ENCODE data around the gene AHCYL1. TPM values are rescaled to one million over a fixed set of nuclear protein-coding genes. Genes with fewer than 3 reads are reported as not detected.

Gene AHCYL1
- total and polyA plus RNA-seq, 2 of the 8 experiments (the other 6 are each of a cell fraction or from before 2014, with no cell fraction given), result 64.5 to 95.9 TPM

DNA sequence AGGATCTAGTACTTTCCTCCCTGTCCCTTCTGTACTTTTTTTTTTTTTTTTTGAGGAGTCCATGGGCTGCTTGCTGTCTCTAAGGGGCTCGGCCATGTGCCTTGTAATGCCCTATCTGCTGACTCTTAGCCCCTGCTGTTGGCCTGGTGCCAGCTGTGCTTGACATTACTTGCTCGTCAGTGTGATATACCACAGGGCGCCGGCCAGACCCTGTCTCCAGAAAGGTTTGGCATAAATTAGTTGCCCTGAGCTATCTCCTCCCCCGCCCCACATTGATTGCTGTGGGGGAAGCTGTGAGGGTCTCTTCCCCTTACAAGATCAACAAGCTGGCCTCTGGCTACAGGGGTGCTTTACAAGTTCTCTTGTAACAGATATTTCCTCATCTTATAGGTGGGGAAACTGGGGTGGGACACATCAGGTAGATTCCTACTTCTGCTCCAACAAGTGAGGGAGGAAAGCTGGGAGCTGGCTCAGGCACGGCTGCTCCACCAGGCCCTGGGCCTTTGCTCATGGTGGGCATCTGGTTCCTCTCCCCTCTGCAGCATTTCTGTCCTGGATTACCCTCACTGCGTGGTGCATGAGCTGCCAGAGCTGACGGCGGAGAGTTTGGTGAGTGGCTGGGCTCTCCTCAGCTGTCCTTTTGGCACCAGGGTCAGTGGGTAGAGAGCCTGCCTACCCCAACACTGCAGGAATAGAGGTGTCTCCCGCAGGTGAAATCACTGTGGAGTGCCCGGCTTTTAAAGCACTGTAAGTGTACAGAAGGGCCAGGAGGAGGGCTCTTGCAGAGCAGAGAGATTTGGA lies 65.4 kb downstream of the AHCYL1 start (continued):
- TF ChIP-seq, protein P1, sequence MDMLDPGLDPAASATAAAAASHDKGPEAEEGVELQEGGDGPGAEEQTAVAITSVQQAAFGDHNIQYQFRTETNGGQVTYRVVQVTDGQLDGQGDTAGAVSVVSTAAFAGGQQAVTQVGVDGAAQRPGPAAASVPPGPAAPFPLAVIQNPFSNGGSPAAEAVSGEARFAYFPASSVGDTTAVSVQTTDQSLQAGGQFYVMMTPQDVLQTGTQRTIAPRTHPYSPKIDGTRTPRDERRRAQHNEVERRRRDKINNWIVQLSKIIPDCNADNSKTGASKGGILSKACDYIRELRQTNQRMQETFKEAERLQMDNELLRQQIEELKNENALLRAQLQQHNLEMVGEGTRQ (IDR thresholded peaks at IDR 0.05; ENCODE audit: low read length), result no peak
- no peak for TF ChIP-seq YY1 (IDR thresholded peaks at IDR 0.05; ENCODE audit: low read depth, low read length)
- no peak for TF ChIP-seq CEBPB (IDR thresholded peaks at IDR 0.05; ENCODE audit: low read depth, low read length)
- TF ChIP-seq CHD2 (IDR thresholded peaks at IDR 0.05; ENCODE audit: low read length), result no peak
- no peak for TF ChIP-seq NRF1 (IDR thresholded peaks at IDR 0.05; ENCODE audit: low read depth, low read length)
- TF ChIP-seq POU5F1 (IDR thresholded peaks at IDR 0.05; ENCODE audit: low read depth, low read length), result no peak

Data from H1 (cell line).